ENCODE data around the gene PLEKHA7. TPM values are rescaled to one million over a fixed set of nuclear protein-coding genes. Genes with fewer than 3 reads are reported as not detected.

PLEKHA7 gene
- total RNA-seq, 1 donor from 2014 or later = 77.1 TPM

- Mint-ChIP-seq H3K4me3 (ENCODE audit: low read depth) (no peak overlapping the region), H3K27me3 (no peaks in the 10 kb centered on the region), H3K4me1 (ENCODE audit: low read depth) (peaks cover 14% of the 10 kb centered on the region), H3K36me3 (ENCODE audit: insufficient read depth) (peaks cover 19% of the 10 kb centered on the region), H3K9me3 (ENCODE audit: low read depth) (no peaks in the 10 kb centered on the region), H3K27ac (peak overlapping the region; percentile 61)
- TF ChIP-seq CTCF (IDR thresholded peaks at IDR 0.05; ENCODE audit: unreplicated experiment) = no peak
- DNase-seq (ENCODE audit: low spot score, unreplicated experiment) = no peak
Observed at GRCh38 chr11:16856022-16856471, 158.2 kb downstream of the PLEKHA7 start.

- H3K27ac Mint-ChIP-seq = no peak overlapping the region
- no peaks in the 10 kb centered on the region for H3K9me3 Mint-ChIP-seq (ENCODE audit: low read depth)
- H3K36me3 Mint-ChIP-seq (ENCODE audit: insufficient read depth) = peaks cover 25% of the 10 kb centered on the region
- TF ChIP-seq CTCF (IDR thresholded peaks at IDR 0.05; ENCODE audit: unreplicated experiment) = no peak
- H3K4me1 Mint-ChIP-seq (ENCODE audit: low read depth) = peaks cover 9% of the 10 kb centered on the region
- no peaks in the 10 kb centered on the region for H3K27me3 Mint-ChIP-seq
- no peak for DNase-seq (ENCODE audit: low spot score, unreplicated experiment)
- no peak overlapping the region for H3K4me3 Mint-ChIP-seq (ENCODE audit: low read depth)
Observed at GRCh38 chr11:16854979-16855378, 159.2 kb downstream of the PLEKHA7 start.

- Mint-ChIP-seq H3K36me3 (ENCODE audit: insufficient read depth) (peaks cover 30% of the 10 kb centered on the region), H3K4me3 (ENCODE audit: low read depth) (no peak overlapping the region), H3K9me3 (ENCODE audit: low read depth) (no peaks in the 10 kb centered on the region), H3K27ac (no peak overlapping the region), H3K4me1 (ENCODE audit: low read depth) (peaks cover 4% of the 10 kb centered on the region), H3K27me3 (no peaks in the 10 kb centered on the region)
- no peak for TF ChIP-seq CTCF (IDR thresholded peaks at IDR 0.05; ENCODE audit: unreplicated experiment)
- no peak for DNase-seq (ENCODE audit: low spot score, unreplicated experiment)
Observed at GRCh38 chr11:16853859-16854258, 160.4 kb downstream of the PLEKHA7 start.

- peaks cover 30% of the 10 kb centered on the region for H3K36me3 Mint-ChIP-seq (ENCODE audit: insufficient read depth)
- peak overlapping the region; percentile 43 for H3K27ac Mint-ChIP-seq
- no peak for DNase-seq (ENCODE audit: low spot score, unreplicated experiment)
- no peaks in the 10 kb centered on the region for H3K27me3 Mint-ChIP-seq
- no peak for TF ChIP-seq CTCF (IDR thresholded peaks at IDR 0.05; ENCODE audit: unreplicated experiment)
- H3K9me3 Mint-ChIP-seq (ENCODE audit: low read depth) = no peaks in the 10 kb centered on the region
- H3K4me1 Mint-ChIP-seq (ENCODE audit: low read depth) = peaks cover 4% of the 10 kb centered on the region
- no peak overlapping the region for H3K4me3 Mint-ChIP-seq (ENCODE audit: low read depth)
Observed at GRCh38 chr11:16853266-16853665, 160.9 kb downstream of the PLEKHA7 start.

GRCh38 chr11:16846305-16846704, 167.9 kb downstream of the PLEKHA7 start:
- no peak overlapping the region for H3K4me3 Mint-ChIP-seq (ENCODE audit: low read depth)
- no peaks in the 10 kb centered on the region for H3K27me3 Mint-ChIP-seq
- DNase-seq (ENCODE audit: low spot score, unreplicated experiment) = no peak
- TF ChIP-seq CTCF (IDR thresholded peaks at IDR 0.05; ENCODE audit: unreplicated experiment) = no peak
- H3K36me3 Mint-ChIP-seq (ENCODE audit: insufficient read depth) = peaks cover 31% of the 10 kb centered on the region
- H3K4me1 Mint-ChIP-seq (ENCODE audit: low read depth) = no peaks in the 10 kb centered on the region
- no peak overlapping the region for H3K27ac Mint-ChIP-seq
- H3K9me3 Mint-ChIP-seq (ENCODE audit: low read depth) = no peaks in the 10 kb centered on the region
